HT-29 (cell line): ENCODE measurements around the gene SIVA1. TPM values are rescaled to one million over a fixed set of nuclear protein-coding genes. Genes with fewer than 3 reads are reported as not detected.

Experiments used
- DNase-seq: peaks from one replicate; pipeline ENCODE4 v3.0.0-alpha.2; 2015; ENCODE audit warnings: low spot score
- total RNA-seq: library from RNA; depleted of rRNA; stranded (reverse); fragments of >200 nt; shearing (Covaris generic); gene quantifications from 2 replicates; pipeline ENCODE4 v1.2.3, GENCODE V29; 2014

SIVA1 gene
- total RNA-seq, 1 experiment from 2014 or later: 243 TPM

- DNase-seq: peak; percentile 9
Observed at GRCh38 chr14:104770851-104771272, 17.9 kb downstream of the SIVA1 start.

- DNase-seq: no peak
Observed at GRCh38 chr14:104771374-104771773, 18.4 kb downstream of the SIVA1 start.

GRCh38 chr14:104771918-104772706 is 19.2 kb downstream of the SIVA1 start:
- DNase-seq: no peak

- DNase-seq: no peak
Observed at GRCh38 chr14:104772707-104773504, 20.0 kb downstream of the SIVA1 start.

GRCh38 chr14:104773505-104774452 is 20.8 kb downstream of the SIVA1 start:
- no peak for DNase-seq

GRCh38 chr14:104774453-104775072 is 21.6 kb downstream of the SIVA1 start:
- no peak for DNase-seq

- DNase-seq: no peak
Observed at GRCh38 chr14:104775073-104775489, 22.1 kb downstream of the SIVA1 start.

- DNase-seq: no peak
Observed at GRCh38 chr14:104776481-104776880, 23.5 kb downstream of the SIVA1 start.

- DNase-seq: no peak
Observed at GRCh38 chr14:104776961-104777807, 24.2 kb downstream of the SIVA1 start.

GRCh38 chr14:104777808-104778249 is 24.9 kb downstream of the SIVA1 start:
- no peak for DNase-seq

GRCh38 chr14:104778694-104779331 is 25.9 kb downstream of the SIVA1 start:
- DNase-seq: no peak

- DNase-seq: no peak
Observed at GRCh38 chr14:104779776-104780512, 27.0 kb downstream of the SIVA1 start.

GRCh38 chr14:104780513-104781030 is 27.6 kb downstream of the SIVA1 start:
- DNase-seq: no peak

- DNase-seq: no peak
Observed at GRCh38 chr14:104781271-104782077, 28.5 kb downstream of the SIVA1 start.

- no peak for DNase-seq
Observed at GRCh38 chr14:104782086-104782807, 29.3 kb downstream of the SIVA1 start.

GRCh38 chr14:104782808-104783139 is 29.8 kb downstream of the SIVA1 start:
- no peak for DNase-seq
